ENCODE data around the gene CCL16. TPM values are rescaled to one million over a fixed set of nuclear protein-coding genes. Genes with fewer than 3 reads are reported as not detected.

CCL16 gene
- total RNA-seq, 4 donors from 2014 or later: 0.34 to 2.6 TPM; not detected in 2

DNA sequence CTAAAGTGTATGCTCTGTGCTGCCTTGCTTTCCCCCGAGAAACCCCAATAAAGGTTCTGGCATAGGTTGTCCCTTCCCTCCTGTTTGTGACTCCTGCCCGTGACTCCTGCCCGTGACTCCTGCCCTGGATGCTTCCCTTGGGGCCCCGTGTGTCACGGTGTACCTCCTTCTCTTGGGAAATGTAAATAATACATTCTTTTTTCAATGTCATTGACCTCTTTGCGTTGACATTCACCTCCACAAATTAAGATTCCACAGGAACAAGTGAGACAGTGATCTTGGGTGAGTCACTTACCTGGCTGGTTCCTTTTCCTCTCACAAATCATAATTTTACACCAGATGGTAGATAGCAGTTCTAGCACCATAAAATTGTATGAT, 19.4 kb upstream of the CCL16 start:
- TF ChIP-seq CTCF (IDR thresholded peaks at IDR 0.05; ENCODE audit: low read depth): no peak

- TF ChIP-seq CTCF (IDR thresholded peaks at IDR 0.05; ENCODE audit: low read depth): no peak
These were observed 17.5 kb upstream of the CCL16 start for GRCh38 chr17:35998756-35999155.

GRCh38 chr17:35998018-35998545, 16.8 kb upstream of the CCL16 start:
- TF ChIP-seq CTCF (IDR thresholded peaks at IDR 0.05; ENCODE audit: low read depth): no peak

DNA sequence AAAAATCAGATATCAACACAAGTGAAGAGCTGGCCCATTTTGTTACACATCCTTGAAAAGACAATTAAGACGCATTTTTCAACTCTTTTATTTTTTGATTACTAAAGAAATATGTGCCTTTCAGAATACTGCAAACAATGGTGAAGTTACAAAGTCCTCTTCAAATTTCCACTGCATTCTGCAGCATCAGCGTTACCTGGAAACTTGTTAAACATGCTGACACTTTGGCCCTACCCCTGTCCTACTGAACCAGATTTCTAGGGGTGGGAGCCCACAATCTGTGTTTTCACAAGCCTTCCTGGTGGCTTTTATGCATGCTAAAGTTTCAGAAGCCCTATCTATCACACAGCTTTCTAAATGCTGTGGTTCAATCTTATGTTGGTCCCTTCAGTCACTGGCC, 9.8 kb upstream of the CCL16 start:
- TF ChIP-seq CTCF (IDR thresholded peaks at IDR 0.05; ENCODE audit: low read depth): no peak

GRCh38 chr17:35988164-35988563, 6.9 kb upstream of the CCL16 start:
- no peak for TF ChIP-seq CTCF (IDR thresholded peaks at IDR 0.05; ENCODE audit: low read depth)

DNA sequence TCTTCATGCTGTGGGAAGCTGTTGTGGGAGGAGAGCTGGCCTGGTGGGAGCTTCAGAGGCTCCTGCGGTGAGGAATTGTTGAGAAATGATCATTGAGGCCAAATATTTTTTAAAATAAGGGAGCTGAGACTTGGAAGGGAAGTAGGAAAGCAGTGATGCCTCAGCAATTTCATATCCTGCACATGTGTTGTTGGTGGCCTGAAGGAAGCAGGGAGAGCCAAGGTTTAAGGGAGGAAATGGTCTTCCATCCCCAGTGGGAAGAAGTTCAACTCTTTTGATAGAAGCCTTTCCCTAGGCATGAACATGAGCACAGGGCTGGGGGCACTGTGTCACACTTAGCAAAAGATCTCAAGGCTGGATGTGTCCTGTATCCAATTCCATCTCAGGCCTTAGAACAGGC, 5.3 kb upstream of the CCL16 start, which contains the start of gene CCL14:
Gene CCL14, minus strand, starts transcription at position 87 of the 400 bp plus-strand sequence. Its CDS starts 80 bp downstream, at position 7.
- no peak for TF ChIP-seq CTCF (IDR thresholded peaks at IDR 0.05; ENCODE audit: low read depth)

- TF ChIP-seq CTCF (IDR thresholded peaks at IDR 0.05; ENCODE audit: low read depth): no peak
These were observed 2.8 kb upstream of the CCL16 start for GRCh38 chr17:35984140-35984539.
